HG03103 (cell line): Measurements from ENCODE around the gene LRRC4B.
"Not testable (repeated sequence)": the region's sequence is repeated elsewhere in the genome, so short reads cannot be mapped to it uniquely, and the experiment has no call there.

ENCODE experiments used
- ATAC-seq: cut with Tn5 transposase; IDR thresholded peaks from one replicate; pipeline ENCODE4 v1.9.1; 2021; ENCODE audit warnings: low read depth; ENCODE audit not compliant: unreplicated experiment

Gene LRRC4B

GRCh38 chr19:50567882-50568727 is at the start of gene LRRC4B:
TSS of gene LRRC4B (minus strand) at chr19:50568435. CDS start at chr19:50548838, 19,597 bp downstream.
- no peak for ATAC-seq

GRCh38 chr19:50612504-50613404 is 44.5 kb upstream of the LRRC4B start:
- ATAC-seq = not testable (repeated sequence)

GRCh38 chr19:50607874-50608785 is 39.9 kb upstream of the LRRC4B start:
- no peak for ATAC-seq

- no peak for ATAC-seq
Measured at GRCh38 chr19:50607388-50607787, 39.2 kb upstream of the LRRC4B start.

GRCh38 chr19:50606059-50606836 is 38.0 kb upstream of the LRRC4B start:
- not testable (repeated sequence) for ATAC-seq

GRCh38 chr19:50604264-50605073 is 36.2 kb upstream of the LRRC4B start:
- not testable (repeated sequence) for ATAC-seq

- ATAC-seq = no peak
Measured at GRCh38 chr19:50602935-50603334, 34.7 kb upstream of the LRRC4B start.

- ATAC-seq = no peak
Measured at GRCh38 chr19:50602496-50602895, 34.3 kb upstream of the LRRC4B start.

GRCh38 chr19:50602089-50602422 is 33.8 kb upstream of the LRRC4B start:
- ATAC-seq = no peak

GRCh38 chr19:50601407-50602088 is 33.3 kb upstream of the LRRC4B start:
- ATAC-seq = no peak

- ATAC-seq = no peak
Measured at GRCh38 chr19:50599427-50599826, 31.2 kb upstream of the LRRC4B start.

GRCh38 chr19:50590191-50590590 is 22.0 kb upstream of the LRRC4B start:
- ATAC-seq = no peak

- not testable (repeated sequence) for ATAC-seq
Measured at GRCh38 chr19:50581795-50582660, 13.8 kb upstream of the LRRC4B start.

GRCh38 chr19:50580970-50581634 is 12.9 kb upstream of the LRRC4B start:
- ATAC-seq = no peak

- ATAC-seq = no peak
Measured at GRCh38 chr19:50580240-50580639, 12.0 kb upstream of the LRRC4B start.

- ATAC-seq = not testable (repeated sequence)
Measured at GRCh38 chr19:50576769-50577168, 8.5 kb upstream of the LRRC4B start.
